H1 (cell line): ENCODE results near the gene PUS3. TPM values are rescaled to one million over a fixed set of nuclear protein-coding genes. Genes with fewer than 3 reads are reported as not detected.

Source experiments
- CHD7 ChIP-seq: fragments of 300-600 bp; sonication (generic); IDR thresholded peaks from 2 replicates; pipeline ENCODE4 v1.7.1; 2012; ENCODE audit warnings: low read length, moderate library complexity, mild to moderate bottlenecking, inconsistent platforms; ENCODE audit not compliant: insufficient replicate concordance
- CREB1 ChIP-seq: IDR thresholded peaks from 2 replicates; pipeline ENCODE4 v1.6.1; 2012; ENCODE audit warnings: inconsistent platforms
- polyA plus RNA-seq, 7 experiments: library from polyadenylated mRNA; depleted of rRNA in 3 of 7; stranded (reverse) in 5 of 7; unstranded in 2 of 7; fragments of >200 nt in 5 of 7; fragments of 200-250 nt in 2 of 7; gene quantifications; 1 replicate in 5 of 7; 2 replicates in 1 of 7; 4 replicates in 1 of 7; pipeline versions ENCODE4 v1.2.1 to v1.2.3, GENCODE V29; 2011 to 2013; ENCODE audit warnings: missing spikeins in 2 of 7, mixed read lengths in 2 of 7
- total RNA-seq: library from RNA; stranded (reverse); fragmentation: NEBNext Ultra II Directional; extraction: Animal tissue kit (Norgen Biotek cat#: 25700); gene quantifications from 2 replicates; pipeline ENCODE4 v1.2.1, GENCODE V29; 2021
- TF ChIP-seq, protein P1 (sequence below): IDR thresholded peaks from 2 replicates; pipeline ENCODE4 v1.6.1; 2011; ENCODE audit warnings: low read length, improper control_type of control experiment
- TF ChIP-seq, protein P2 (sequence below): IDR thresholded peaks from 2 replicates; pipeline ENCODE4 v1.6.1; 2011; ENCODE audit warnings: low read depth, mild to moderate bottlenecking, low read length; ENCODE audit not compliant: insufficient read depth

PUS3 gene
- total and polyA plus RNA-seq, 2 of the 8 experiments (the other 6 are each of a cell fraction or from before 2014, with no cell fraction given) = 8.7 to 22.6 TPM

- TF ChIP-seq CHD7 (no peak), CREB1 (0 out of 2 replicates have a peak, but pooled peaks have one; percentile 15)
- TF ChIP-seq, protein P1, sequence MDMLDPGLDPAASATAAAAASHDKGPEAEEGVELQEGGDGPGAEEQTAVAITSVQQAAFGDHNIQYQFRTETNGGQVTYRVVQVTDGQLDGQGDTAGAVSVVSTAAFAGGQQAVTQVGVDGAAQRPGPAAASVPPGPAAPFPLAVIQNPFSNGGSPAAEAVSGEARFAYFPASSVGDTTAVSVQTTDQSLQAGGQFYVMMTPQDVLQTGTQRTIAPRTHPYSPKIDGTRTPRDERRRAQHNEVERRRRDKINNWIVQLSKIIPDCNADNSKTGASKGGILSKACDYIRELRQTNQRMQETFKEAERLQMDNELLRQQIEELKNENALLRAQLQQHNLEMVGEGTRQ = no peak
- TF ChIP-seq, protein P2, sequence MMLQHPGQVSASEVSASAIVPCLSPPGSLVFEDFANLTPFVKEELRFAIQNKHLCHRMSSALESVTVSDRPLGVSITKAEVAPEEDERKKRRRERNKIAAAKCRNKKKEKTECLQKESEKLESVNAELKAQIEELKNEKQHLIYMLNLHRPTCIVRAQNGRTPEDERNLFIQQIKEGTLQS = no peak
Measured at GRCh38 chr11:125923012-125923579, 20.1 kb upstream of the PUS3 start (continued).
